Activated T-cell treated with anti-CD3 and anti-CD28 coated beads, Interleukin-2, amount 50 U/mL, for 24 hours (primary cell): ENCODE data around the gene GGACT.

Source experiments
- DNase-seq: peaks from one replicate; pipeline ENCODE4 v3.0.0-alpha.2; 2020
- H3K27ac Mint-ChIP-seq: 2 replicates; pipeline ENCODE4 v1.8.0; 2020; ENCODE audit warnings: mild to moderate bottlenecking, mixed read lengths
- H3K27me3 Mint-ChIP-seq: 2 replicates; pipeline ENCODE4 v1.8.0; 2020; ENCODE audit warnings: mixed read lengths
- H3K36me3 Mint-ChIP-seq: 2 replicates; pipeline ENCODE4 v1.8.0; 2020; ENCODE audit warnings: low read depth, mixed read lengths
- H3K4me1 Mint-ChIP-seq: 2 replicates; pipeline ENCODE4 v1.8.0; 2020; ENCODE audit warnings: low read depth, mixed read lengths
- H3K4me3 Mint-ChIP-seq: 2 replicates; pipeline ENCODE4 v1.8.0; 2020; ENCODE audit warnings: mild to moderate bottlenecking, moderate library complexity, mixed read lengths
- H3K9me3 Mint-ChIP-seq: 2 replicates; pipeline ENCODE4 v1.8.0; 2020; ENCODE audit warnings: mixed read lengths

GGACT gene

DNA sequence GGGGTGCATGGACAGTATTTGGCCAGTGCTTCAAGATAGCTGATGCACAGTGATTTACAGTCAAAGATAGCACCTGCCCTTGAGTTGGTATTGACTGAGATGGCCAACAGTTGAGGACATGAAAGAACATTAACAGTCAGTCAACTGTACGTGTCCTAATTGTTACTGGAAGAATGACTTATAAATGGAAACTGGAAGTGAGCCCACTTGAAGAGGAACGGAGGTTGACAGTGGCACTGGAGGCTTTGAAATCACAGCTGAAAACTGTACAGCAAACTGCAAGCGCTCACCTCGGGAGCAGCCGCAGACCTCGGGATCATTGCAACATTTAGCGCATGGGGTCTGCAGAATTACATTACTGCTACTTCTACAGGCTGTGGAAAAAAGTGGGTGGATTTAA, 77.1 kb downstream of the GGACT start:
- H3K4me1 Mint-ChIP-seq: peaks cover 15% of the 10 kb centered on the region
- no peaks in the 10 kb centered on the region for H3K36me3 Mint-ChIP-seq
- H3K27me3 Mint-ChIP-seq: no peaks in the 10 kb centered on the region
- no peak overlapping the region for H3K27ac Mint-ChIP-seq
- no peak for DNase-seq
- no peak overlapping the region for H3K4me3 Mint-ChIP-seq
- no peaks in the 10 kb centered on the region for H3K9me3 Mint-ChIP-seq

DNA sequence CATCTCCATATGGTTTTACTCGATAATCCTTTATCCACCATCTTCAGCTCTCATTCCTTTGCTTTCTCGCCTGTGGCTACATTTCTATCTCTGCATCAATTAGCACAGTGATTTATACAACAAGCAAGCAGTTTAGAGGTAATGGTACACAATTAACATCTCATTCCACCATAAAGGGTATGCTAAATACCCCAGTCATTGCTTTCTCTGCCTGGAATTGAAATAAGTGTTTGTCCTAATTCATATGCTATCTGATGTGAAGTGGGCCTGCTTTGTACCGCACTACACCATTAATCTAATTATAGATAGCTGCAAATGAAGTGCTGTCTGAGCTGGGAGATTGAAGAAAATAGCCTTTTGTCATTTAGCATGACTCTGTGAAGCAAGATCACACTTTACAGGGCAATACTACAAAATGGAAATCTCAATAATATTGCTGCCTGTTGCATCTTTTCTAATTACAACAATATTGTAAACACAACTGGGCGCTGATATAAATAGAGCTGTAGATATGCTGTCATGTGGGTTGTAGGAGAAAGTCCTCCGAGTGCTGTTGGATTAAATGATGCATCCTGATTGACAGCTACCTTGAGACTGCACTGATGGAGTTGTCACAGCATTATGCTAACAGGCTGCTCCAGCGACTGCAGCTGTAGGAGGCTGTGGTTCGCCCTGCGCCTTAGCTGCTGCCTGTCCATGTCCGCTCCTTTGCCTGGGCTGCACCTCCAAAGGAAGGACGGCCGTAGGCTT, 78.2 kb downstream of the GGACT start:
- H3K27me3 Mint-ChIP-seq: peaks cover 3% of the 10 kb centered on the region
- peaks cover 17% of the 10 kb centered on the region for H3K4me1 Mint-ChIP-seq

DNA sequence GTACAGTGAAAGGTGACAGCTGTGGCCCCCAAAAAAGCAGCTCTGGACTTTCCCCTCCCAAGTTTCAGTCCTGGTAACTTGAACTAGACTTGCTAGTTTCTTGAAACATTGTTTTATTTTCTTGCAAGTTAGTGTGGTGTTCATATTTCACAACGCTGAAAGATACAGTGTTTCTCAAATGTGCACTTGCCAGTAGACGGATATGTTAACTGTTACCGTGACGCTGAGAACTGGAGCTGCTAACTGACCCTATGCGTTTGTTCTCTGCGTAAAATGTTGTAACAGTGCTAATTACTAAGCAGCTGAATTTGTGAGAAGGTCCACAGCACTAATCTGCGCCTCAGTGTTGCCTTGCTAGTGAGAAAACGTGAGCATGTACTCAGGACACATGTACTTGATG, 79.6 kb downstream of the GGACT start:
- H3K27me3 Mint-ChIP-seq: peaks cover 13% of the 10 kb centered on the region
- no peak overlapping the region for H3K27ac Mint-ChIP-seq
- H3K36me3 Mint-ChIP-seq: no peaks in the 10 kb centered on the region
- H3K4me3 Mint-ChIP-seq: no peak overlapping the region
- H3K9me3 Mint-ChIP-seq: no peaks in the 10 kb centered on the region
- no peak for DNase-seq
- peaks cover 14% of the 10 kb centered on the region for H3K4me1 Mint-ChIP-seq

More for the DNA sequence above, 78.2 kb downstream of the GGACT start:
- Mint-ChIP-seq H3K36me3 (no peaks in the 10 kb centered on the region), H3K4me3 (no peak overlapping the region), H3K9me3 (no peaks in the 10 kb centered on the region), H3K27ac (no peak overlapping the region)
- no peak for DNase-seq

DNA sequence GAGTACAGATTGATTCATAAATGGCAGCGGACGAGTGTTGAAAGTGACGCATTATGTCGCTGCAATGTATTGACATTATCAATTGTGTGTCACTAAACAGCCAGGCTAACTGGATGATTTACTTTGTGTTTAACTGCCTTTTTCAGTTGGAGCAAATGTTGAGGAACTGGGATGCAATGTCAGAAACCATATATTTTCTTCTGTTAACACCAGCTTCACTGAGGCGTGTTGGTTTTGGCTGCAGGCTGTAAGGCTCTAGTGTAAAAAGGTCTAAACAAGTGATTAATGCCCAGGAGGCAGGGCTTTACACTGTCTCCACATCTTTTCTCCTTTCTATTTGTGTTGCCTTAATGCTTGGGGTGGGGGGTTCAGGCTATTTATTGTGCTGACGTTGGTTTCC, 80.1 kb downstream of the GGACT start:
- Mint-ChIP-seq H3K4me1 (peaks cover 14% of the 10 kb centered on the region), H3K36me3 (no peaks in the 10 kb centered on the region), H3K27ac (no peak overlapping the region), H3K4me3 (no peak overlapping the region), H3K9me3 (no peaks in the 10 kb centered on the region), H3K27me3 (peaks cover 13% of the 10 kb centered on the region)
- no peak for DNase-seq

DNA sequence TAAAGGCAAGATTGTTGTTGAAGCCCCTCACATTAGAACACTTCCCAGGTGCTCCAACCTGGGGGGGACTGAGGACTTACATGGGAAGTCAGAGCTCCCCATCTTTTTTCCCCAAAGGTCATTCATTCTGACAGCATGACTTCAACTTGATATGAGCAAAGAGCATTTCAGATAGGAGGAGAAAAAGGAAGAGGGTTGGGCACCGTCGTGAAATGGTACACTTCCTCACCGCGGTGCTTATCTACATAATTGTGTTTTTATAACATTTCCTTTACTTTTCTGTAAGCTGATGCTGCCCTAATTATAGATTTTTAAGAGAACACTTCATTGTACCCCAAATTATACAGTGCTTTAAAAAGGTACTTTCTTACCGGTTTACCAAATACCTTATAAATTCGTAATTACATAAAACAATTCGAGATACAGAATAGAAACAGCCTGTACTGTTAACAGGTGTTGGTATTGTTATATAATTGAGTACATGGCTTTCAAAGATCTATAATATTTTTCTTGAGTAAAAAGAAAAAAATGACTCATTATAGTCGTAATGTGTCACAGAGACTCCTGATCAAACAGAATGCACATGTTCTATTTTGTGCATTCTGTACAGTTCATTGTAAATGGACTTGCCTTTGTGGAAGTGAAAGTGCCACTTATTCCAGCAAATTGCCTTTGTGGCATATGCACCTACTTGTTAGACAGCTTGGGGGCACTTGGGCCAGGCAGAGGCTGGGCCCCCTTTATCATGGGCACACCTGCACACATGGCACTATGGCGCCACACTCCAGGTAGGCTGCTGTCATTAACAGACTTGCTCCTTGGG, 81.8 kb downstream of the GGACT start:
- Mint-ChIP-seq H3K9me3 (no peaks in the 10 kb centered on the region), H3K4me1 (peaks cover 14% of the 10 kb centered on the region), H3K27ac (peak overlapping the region; percentile 70), H3K27me3 (peaks cover 17% of the 10 kb centered on the region), H3K36me3 (no peaks in the 10 kb centered on the region), H3K4me3 (peak overlapping the region; percentile 50)
- DNase-seq: no peak

DNA sequence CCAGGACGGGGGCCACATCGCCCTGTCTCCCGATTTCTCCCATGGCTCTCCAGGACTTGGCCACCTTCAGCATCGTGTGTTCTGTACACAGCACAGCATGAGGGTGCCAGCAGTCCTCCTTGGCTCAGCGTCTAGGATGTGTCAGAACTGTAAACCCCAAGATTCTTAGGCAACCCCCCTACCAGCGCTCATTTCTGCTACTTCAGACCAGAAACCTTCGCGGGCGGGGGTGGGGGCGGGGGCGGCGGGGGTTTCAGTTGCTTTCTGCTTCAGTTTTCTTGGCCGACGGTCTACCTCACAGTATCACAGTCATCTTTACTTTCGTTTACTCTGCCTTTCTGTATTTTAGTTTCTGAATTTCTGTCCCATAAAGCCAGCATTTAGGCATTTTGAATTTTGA, 82.4 kb downstream of the GGACT start:
- Mint-ChIP-seq H3K27ac (peak overlapping the region; percentile 70), H3K4me1 (peaks cover 14% of the 10 kb centered on the region), H3K27me3 (peaks cover 17% of the 10 kb centered on the region), H3K4me3 (peak overlapping the region; percentile 50), H3K9me3 (no peaks in the 10 kb centered on the region), H3K36me3 (no peaks in the 10 kb centered on the region)
- DNase-seq: peak; percentile 59

DNA sequence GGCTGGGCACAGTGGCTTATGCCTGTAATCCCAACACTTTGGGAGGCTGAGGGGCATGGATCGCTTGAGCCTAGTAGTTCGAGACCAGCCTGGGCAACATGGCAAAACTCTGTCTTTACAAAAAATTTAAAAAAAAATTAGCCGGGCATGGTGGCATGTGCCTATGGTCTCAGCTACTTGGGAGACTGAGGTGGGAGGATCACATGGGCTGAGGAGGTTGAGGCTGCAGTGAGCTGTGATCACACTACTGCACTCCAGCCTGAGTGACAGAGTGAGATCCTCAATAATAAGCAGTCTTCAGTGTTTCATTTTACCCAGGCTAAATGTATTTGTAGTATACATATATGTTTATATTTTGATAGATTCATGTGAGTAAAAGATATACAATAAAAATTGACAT, 85.0 kb downstream of the GGACT start:
- no peaks in the 10 kb centered on the region for H3K36me3 Mint-ChIP-seq
- H3K9me3 Mint-ChIP-seq: no peaks in the 10 kb centered on the region
- peaks cover 14% of the 10 kb centered on the region for H3K4me1 Mint-ChIP-seq
- no peak overlapping the region for H3K4me3 Mint-ChIP-seq
- H3K27me3 Mint-ChIP-seq: peaks cover 17% of the 10 kb centered on the region
- no peak for DNase-seq
- no peak overlapping the region for H3K27ac Mint-ChIP-seq

DNA sequence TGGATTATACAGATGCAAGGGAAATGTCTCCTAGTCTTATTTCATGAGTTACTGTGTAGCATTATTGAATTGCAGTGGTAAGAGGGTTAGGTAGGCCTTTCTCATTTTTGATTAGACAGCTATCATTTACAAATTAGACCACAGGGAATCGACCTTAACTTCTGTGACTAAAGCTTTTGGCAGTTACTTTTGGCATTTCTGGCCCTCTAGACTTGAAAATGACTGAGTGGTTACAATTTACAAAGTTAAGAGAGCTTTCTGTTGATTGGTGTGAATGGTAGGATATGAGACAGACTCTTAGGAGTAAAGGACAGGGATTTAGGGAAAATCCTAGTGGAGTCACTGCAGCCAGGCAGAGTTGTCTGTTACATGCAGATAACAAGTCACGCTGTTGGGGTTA, 86.1 kb downstream of the GGACT start:
- Mint-ChIP-seq H3K4me3 (no peak overlapping the region), H3K4me1 (peaks cover 12% of the 10 kb centered on the region), H3K9me3 (no peaks in the 10 kb centered on the region), H3K36me3 (no peaks in the 10 kb centered on the region), H3K27ac (no peak overlapping the region), H3K27me3 (peaks cover 17% of the 10 kb centered on the region)
- no peak for DNase-seq

DNA sequence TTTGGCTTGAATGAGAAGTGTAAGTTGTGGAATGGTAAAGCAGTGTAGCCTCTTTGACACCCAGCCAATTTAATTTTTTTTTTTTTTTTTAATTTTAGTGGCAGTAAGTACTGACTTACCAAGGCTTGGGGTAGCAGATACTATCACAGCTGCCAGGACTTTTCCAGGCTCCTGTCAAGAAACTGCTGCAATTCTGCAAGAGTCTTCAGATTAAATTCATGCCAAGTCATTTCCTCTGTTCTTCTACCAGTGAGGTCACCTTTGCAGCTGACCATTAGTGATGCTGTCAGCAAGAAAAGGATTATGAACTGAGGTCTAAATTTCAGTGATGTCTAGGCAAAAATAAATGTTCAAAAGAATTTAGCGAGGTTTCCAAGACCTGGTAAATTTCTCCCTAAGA, 91.2 kb downstream of the GGACT start:
- H3K4me3 Mint-ChIP-seq: no peak overlapping the region
- no peaks in the 10 kb centered on the region for H3K4me1 Mint-ChIP-seq
- no peaks in the 10 kb centered on the region for H3K27me3 Mint-ChIP-seq
- H3K9me3 Mint-ChIP-seq: no peaks in the 10 kb centered on the region
- H3K36me3 Mint-ChIP-seq: no peaks in the 10 kb centered on the region
- no peak overlapping the region for H3K27ac Mint-ChIP-seq
- DNase-seq: no peak

DNA sequence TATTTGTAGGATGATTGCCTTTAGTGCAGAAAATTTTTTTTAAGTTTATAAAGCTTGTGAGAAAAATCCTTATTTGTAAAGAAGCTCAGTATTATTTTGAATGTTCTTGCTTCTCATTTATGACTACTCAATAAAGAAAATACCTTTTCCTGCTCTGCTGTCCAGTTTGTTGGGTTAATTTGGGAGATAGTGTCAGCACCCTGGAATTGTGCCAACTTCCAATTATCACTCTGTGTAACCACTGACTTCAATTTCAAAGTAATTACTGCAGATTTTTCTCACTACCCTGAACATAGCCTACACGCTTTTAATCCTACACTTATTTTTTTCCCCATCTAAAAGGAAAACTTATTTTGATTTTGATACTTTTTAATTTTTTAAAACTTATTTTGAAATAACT, 93.1 kb downstream of the GGACT start:
- Mint-ChIP-seq H3K27ac (no peak overlapping the region), H3K27me3 (no peaks in the 10 kb centered on the region), H3K36me3 (no peaks in the 10 kb centered on the region), H3K9me3 (no peaks in the 10 kb centered on the region), H3K4me3 (no peak overlapping the region), H3K4me1 (no peaks in the 10 kb centered on the region)
- no peak for DNase-seq

DNA sequence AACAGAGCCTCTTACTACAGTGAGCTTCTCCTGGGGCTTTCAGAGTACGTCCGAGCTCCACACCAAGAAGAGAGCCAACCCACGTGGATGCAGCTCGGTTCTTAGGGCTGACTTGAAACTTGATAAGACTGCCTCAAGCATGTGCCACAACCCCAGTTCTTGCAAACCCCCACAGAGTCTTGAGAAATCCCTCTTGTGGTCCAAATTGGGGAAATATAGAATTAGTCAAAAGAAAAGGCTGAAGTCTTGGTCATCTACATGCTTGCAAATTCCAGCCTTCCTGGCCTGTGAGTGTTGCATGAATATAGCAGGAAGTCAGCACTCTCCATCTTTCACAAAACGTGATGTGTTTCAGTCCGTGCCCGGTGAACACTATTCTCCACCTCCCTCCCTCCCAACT, 95.2 kb downstream of the GGACT start:
- no peak overlapping the region for H3K4me3 Mint-ChIP-seq
- DNase-seq: no peak
- H3K27me3 Mint-ChIP-seq: no peaks in the 10 kb centered on the region
- no peaks in the 10 kb centered on the region for H3K36me3 Mint-ChIP-seq
- H3K9me3 Mint-ChIP-seq: no peaks in the 10 kb centered on the region
- no peak overlapping the region for H3K27ac Mint-ChIP-seq
- H3K4me1 Mint-ChIP-seq: no peaks in the 10 kb centered on the region

DNA sequence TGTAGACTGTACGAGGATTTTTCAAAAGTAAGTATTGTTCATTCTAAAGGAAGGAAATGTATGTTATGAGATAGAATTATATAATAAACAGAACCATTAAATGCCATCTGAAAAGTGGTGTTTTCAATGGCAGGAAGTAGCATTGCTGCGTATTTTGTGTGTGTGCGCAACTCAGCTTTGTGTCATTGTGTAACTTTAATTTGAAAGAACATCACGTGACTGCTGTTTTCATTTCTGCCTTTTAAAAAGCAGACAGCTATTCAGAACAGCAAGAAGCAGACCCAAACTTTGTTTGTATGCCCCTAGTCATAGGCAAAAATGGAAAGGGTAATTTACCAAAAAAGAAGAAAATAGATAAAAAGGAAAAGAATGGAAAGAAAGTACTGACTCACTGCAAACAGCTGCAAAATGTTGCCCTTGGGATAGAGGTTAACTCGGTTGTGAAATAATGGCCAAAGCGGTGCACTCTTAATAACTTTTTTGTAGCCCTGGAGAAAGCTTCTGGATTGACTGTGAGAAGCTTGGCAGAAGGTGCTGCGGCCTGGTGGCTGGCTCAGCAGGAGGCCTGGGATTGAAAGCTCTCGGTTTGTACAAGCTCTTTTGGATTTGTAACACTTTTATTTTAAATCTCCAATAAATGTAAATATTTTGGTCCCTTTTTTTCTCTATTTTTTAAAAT, 97.3 kb downstream of the GGACT start:
- H3K36me3 Mint-ChIP-seq: no peaks in the 10 kb centered on the region
- DNase-seq: no peak
- no peaks in the 10 kb centered on the region for H3K27me3 Mint-ChIP-seq
- no peak overlapping the region for H3K27ac Mint-ChIP-seq
- H3K4me3 Mint-ChIP-seq: no peak overlapping the region
- no peaks in the 10 kb centered on the region for H3K4me1 Mint-ChIP-seq
- no peaks in the 10 kb centered on the region for H3K9me3 Mint-ChIP-seq

DNA sequence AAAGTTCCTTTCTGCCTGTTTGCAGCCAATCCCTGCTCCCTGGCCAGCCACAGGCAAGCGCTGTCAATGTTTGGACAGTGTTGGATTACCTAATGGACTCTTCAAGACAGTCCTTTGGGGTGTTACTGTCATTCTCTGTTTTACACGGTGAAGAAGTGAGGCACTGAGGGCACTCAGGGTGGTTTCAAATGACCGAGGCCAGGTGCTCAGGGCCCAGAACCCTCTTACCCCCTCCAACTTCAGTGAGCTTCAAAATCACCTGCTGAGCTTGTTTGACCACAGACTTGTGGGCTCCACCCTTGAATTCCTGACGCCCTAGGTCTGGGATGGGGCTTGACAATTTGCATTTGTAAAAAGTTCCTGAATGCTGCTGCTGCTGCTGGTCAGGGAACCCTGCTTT, 97.9 kb downstream of the GGACT start:
- no peaks in the 10 kb centered on the region for H3K27me3 Mint-ChIP-seq
- no peaks in the 10 kb centered on the region for H3K36me3 Mint-ChIP-seq
- no peaks in the 10 kb centered on the region for H3K4me1 Mint-ChIP-seq
- no peak overlapping the region for H3K27ac Mint-ChIP-seq
- no peaks in the 10 kb centered on the region for H3K9me3 Mint-ChIP-seq
- no peak for DNase-seq
- no peak overlapping the region for H3K4me3 Mint-ChIP-seq

DNA sequence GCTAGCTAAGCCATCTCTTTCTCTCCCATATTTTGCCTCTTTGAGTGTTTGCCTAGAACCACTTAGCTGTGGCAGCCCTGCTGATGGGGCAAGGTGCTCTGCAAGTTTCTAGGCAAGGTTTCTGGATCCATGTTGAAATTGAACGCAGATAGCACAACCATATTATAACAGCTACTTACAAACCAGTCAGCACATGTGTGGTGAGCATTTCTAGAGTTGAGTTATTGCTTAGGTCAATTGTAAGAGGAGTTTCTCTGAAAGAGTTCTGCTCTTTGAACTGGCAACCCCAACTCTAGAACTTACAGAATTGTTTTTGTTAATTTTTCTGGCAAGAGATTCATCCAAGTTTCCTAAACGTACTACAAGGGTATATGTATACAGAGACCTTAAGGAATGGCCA, 103.3 kb downstream of the GGACT start:
- H3K4me3 Mint-ChIP-seq: no peak overlapping the region
- no peaks in the 10 kb centered on the region for H3K27me3 Mint-ChIP-seq
- no peaks in the 10 kb centered on the region for H3K9me3 Mint-ChIP-seq
- H3K27ac Mint-ChIP-seq: no peak overlapping the region
- H3K36me3 Mint-ChIP-seq: no peaks in the 10 kb centered on the region
- H3K4me1 Mint-ChIP-seq: peaks cover 10% of the 10 kb centered on the region
- DNase-seq: no peak

DNA sequence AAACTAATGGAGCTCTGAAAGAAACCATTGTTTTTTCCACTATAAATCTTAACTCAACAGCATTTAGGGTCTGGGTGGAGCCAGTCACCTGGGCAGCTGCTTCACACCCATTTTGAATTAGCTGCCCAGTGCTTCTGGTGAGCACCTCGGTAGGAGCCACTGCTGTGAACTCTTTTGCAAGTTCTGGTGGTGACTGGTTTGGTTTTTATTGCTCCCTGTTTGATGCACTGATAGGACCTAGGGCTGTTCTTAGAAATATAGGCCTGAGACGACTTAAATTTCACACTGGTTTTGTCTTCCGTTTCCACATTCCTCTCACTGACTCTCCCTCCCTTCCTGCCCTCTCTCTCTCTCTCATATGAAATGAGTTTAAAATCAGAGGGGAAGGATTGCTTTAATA, 103.9 kb downstream of the GGACT start:
- H3K4me3 Mint-ChIP-seq: no peak overlapping the region
- no peak overlapping the region for H3K27ac Mint-ChIP-seq
- H3K4me1 Mint-ChIP-seq: peaks cover 10% of the 10 kb centered on the region
- H3K27me3 Mint-ChIP-seq: no peaks in the 10 kb centered on the region
- DNase-seq: no peak
- H3K36me3 Mint-ChIP-seq: no peaks in the 10 kb centered on the region
- no peaks in the 10 kb centered on the region for H3K9me3 Mint-ChIP-seq
